Left ventricle myocardium inferior (tissue), 1 donor: Measurements from ENCODE around the gene RAB29. TPM values are rescaled to one million over a fixed set of nuclear protein-coding genes. Genes with fewer than 3 reads are reported as not detected.

Experiments
- DNase-seq: peaks from one replicate; pipeline ENCODE4 v3.0.0-alpha.2; 2020
- H3K27ac ChIP-seq: fragments of 200-600 bp; replicated peaks from 2 replicates; pipeline ENCODE4 v1.8.0; 2021
- H3K27me3 ChIP-seq: fragments of 200-600 bp; 2 replicates; pipeline ENCODE4 v1.8.0; 2021; ENCODE audit warnings: low read depth
- H3K36me3 ChIP-seq: fragments of 200-600 bp; 2 replicates; pipeline ENCODE4 v1.8.0; 2021
- H3K4me1 ChIP-seq: fragments of 200-600 bp; 2 replicates; pipeline ENCODE4 v1.8.0; 2021
- H3K4me3 ChIP-seq: fragments of 200-600 bp; 2 replicates; pipeline ENCODE4 v1.8.0; 2021; ENCODE audit warnings: mild to moderate bottlenecking, moderate library complexity
- H3K9me3 ChIP-seq: fragments of 200-600 bp; replicated peaks from 2 replicates; pipeline ENCODE4 v1.8.0; 2021
- intact Hi-C: fragments of 100-400 bp; cut with micrococcal nuclease; formaldehyde crosslinking; loops from one replicate; pipeline ENCODE4 v1.11.0; 2022
- total RNA-seq: library from RNA; stranded (reverse); fragmentation: NEBNext Ultra II Directional; extraction: Animal tissue kit (Norgen Biotek cat#: 25700); gene quantifications from one replicate; pipeline ENCODE4 v1.2.1, GENCODE V29; 2021
- TF ChIP-seq, protein P1 (sequence below): fragments of 200-600 bp; IDR thresholded peaks from 2 replicates; pipeline ENCODE4 v1.8.0; 2021; ENCODE audit warnings: antibody characterized with exemption, mild to moderate bottlenecking, borderline replicate concordance
- donor health status: DM: no; HTN: yes; CAD: no; lungs with severe emphysema.

RAB29 gene
- total RNA-seq, 1 donor from 2014 or later = 13.7 TPM

DNA sequence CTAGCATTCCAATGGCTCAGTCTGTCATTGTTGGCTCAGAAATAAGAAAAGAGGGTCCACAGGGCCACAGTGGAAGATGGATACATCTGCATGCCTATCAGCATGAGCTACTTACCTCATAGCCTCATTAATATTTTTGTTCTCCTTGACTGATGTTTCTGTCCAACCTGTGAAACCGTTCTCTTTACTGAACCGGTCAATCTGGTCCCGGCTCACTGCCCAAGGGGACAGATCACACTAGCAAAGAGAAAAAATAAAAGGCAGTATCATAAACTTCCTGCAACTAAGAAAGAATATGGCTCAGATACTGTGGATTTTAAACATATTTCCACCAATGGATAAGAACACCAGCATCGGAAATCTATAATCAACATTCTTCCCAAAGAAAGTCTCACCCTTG, 4.7 kb downstream of the RAB29 start:
- no peak overlapping the region for H3K4me3 ChIP-seq
- intact Hi-C loops = no loop called here
- H3K9me3 ChIP-seq = no peaks in the 10 kb centered on the region
- H3K36me3 ChIP-seq = peaks cover 10% of the 10 kb centered on the region
- H3K4me1 ChIP-seq = peaks cover 16% of the 10 kb centered on the region
- H3K27ac ChIP-seq = no peak overlapping the region
- no peaks in the 10 kb centered on the region for H3K27me3 ChIP-seq
- TF ChIP-seq, protein P1, sequence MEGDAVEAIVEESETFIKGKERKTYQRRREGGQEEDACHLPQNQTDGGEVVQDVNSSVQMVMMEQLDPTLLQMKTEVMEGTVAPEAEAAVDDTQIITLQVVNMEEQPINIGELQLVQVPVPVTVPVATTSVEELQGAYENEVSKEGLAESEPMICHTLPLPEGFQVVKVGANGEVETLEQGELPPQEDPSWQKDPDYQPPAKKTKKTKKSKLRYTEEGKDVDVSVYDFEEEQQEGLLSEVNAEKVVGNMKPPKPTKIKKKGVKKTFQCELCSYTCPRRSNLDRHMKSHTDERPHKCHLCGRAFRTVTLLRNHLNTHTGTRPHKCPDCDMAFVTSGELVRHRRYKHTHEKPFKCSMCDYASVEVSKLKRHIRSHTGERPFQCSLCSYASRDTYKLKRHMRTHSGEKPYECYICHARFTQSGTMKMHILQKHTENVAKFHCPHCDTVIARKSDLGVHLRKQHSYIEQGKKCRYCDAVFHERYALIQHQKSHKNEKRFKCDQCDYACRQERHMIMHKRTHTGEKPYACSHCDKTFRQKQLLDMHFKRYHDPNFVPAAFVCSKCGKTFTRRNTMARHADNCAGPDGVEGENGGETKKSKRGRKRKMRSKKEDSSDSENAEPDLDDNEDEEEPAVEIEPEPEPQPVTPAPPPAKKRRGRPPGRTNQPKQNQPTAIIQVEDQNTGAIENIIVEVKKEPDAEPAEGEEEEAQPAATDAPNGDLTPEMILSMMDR = no peak
- no peak for DNase-seq

DNA sequence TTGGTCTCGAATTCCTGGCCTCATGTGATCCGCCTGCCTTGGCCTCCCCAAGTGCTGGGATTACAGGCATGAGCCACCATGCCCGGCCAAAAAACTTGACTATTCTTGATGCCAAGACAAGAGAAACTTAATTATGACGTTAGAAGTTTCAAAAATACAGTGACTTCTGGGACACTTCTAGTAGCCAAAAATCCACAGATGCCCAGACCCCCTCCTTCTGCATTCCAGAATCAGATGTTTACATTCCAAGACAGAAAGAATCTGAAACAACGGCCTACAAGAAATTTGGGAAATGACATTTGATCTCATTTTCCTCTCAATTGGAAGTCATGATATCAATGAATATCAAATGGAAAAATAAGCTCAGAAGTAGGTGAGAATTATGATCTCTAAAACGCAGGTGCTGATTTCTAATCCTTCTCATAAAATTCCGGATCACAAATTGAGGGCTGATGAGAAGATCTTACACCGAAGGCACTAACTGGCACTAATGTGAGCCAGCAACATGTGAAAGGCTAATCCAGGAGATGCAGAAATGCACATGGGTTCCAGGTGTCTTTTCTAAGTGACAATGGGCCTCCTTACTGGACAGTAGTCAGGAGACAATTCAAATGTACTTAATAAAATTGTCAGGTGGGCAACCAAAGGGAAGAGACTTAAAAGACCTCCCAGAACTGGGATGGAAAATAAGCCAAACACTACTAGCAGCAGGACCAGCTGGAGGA, 5.5 kb downstream of the RAB29 start:
- no peak overlapping the region for H3K27ac ChIP-seq

DNA sequence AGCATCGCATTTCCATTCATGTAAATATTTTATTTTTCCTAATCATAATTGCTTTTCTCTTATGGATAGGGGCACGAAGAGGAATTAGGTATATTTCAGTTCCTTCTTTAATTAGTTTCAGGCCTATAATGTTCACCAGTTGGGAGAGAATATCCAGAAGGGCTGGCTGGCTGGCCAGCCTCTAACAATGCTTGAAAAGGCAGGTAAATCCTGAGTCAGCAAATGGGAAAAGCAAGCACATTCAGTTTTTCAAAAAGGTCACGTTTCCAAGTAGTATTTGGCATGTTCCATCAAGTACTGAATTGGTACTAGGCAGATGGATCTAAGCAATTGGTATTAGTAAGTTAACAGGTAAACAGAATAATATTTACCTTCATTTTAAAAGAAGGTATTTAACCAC, 8.0 kb downstream of the RAB29 start:
- intact Hi-C loops = no loop called here
- no peak overlapping the region for H3K4me3 ChIP-seq
- no peaks in the 10 kb centered on the region for H3K9me3 ChIP-seq
- no peak for DNase-seq
- TF ChIP-seq, protein P1 = no peak
- H3K36me3 ChIP-seq = peaks cover 10% of the 10 kb centered on the region
- no peaks in the 10 kb centered on the region for H3K4me1 ChIP-seq
- H3K27ac ChIP-seq = no peak overlapping the region
- H3K27me3 ChIP-seq = no peaks in the 10 kb centered on the region

More for the DNA sequence above, 5.5 kb downstream of the RAB29 start:
- DNase-seq = no peak
- H3K4me1 ChIP-seq = peaks cover 9% of the 10 kb centered on the region
- H3K27me3 ChIP-seq = no peaks in the 10 kb centered on the region
- H3K36me3 ChIP-seq = peaks cover 10% of the 10 kb centered on the region
- H3K9me3 ChIP-seq = no peaks in the 10 kb centered on the region
- intact Hi-C loops = no loop called here
- H3K4me3 ChIP-seq = no peak overlapping the region
- TF ChIP-seq, protein P1 = no peak

DNA sequence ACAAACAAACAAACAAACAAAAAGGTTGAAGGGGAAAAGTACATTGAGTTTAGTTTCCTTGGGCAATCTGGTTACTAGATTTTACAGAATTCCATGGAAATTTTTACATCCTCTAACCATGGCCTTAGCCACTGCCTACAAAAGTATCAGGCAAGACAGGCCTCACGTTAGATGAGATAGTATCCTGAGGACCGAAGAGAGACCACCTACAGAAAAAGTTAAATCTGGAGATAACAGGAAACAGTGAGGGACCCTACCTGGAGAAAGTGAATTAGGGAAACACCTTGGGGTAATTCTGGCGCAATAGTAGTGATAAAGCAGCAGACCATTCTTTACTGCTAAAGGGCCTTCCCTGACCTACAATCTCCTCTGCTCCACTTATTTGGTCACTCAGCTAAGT, 8.7 kb downstream of the RAB29 start:
- intact Hi-C loops = no loop called here
- Histone ChIP-seq H3K4me1 (no peaks in the 10 kb centered on the region), H3K4me3 (no peak overlapping the region), H3K9me3 (no peaks in the 10 kb centered on the region), H3K27me3 (no peaks in the 10 kb centered on the region), H3K36me3 (peaks cover 10% of the 10 kb centered on the region), H3K27ac (no peak overlapping the region)
- DNase-seq = no peak
- TF ChIP-seq, protein P1 = no peak

DNA sequence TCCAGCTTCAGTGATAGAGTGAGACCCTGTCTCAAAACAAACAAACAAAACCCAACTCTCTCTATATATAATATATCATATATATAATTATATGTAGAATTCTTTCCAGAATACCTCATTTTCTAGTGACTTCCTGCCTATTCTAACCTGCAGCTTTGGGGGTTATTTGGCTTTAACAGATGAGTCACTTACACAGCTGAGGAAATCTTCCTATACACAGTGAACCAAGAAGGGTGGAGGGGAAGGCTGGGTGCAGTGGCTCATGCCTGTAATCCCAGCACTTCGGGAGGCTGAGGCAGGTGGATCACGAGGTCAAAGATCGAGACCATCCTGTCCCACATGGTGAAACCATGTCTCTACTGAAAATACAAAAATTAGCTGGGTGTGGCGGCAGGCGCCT, 9.2 kb downstream of the RAB29 start:
- intact Hi-C loops = no loop called here
- no peak for DNase-seq
- no peaks in the 10 kb centered on the region for H3K4me1 ChIP-seq
- no peak overlapping the region for H3K4me3 ChIP-seq
- TF ChIP-seq, protein P1 = no peak
- H3K27ac ChIP-seq = no peak overlapping the region
- no peaks in the 10 kb centered on the region for H3K27me3 ChIP-seq
- H3K9me3 ChIP-seq = no peaks in the 10 kb centered on the region
- peaks cover 10% of the 10 kb centered on the region for H3K36me3 ChIP-seq
